GM12878 (cell line): Measurements from ENCODE around the gene DIP2C. TPM values are rescaled to one million over a fixed set of nuclear protein-coding genes. Genes with fewer than 3 reads are reported as not detected.
A peak's percentile ranks its signal among the peaks of the same experiment; 100 is the strongest.

Experiments used
- ATAC-seq: fragments of 200-7000 bp; cut with Tn5 transposase; 3 replicates; pipeline ENCODE4 v1.9.1; 2020; ENCODE audit warnings: mild to moderate bottlenecking, moderate library complexity
- BruUV-seq: library from RNA; stranded (reverse); fragments of 400-500 nt; replicated peaks from 2 replicates; lab custom pipeline; 2021; lab: Mats Ljungman, UMichigan
- CTCF ChIA-PET: fragments of 300-600 bp; sonication (Branson Sonifier 250); formaldehyde crosslinking; extraction: SDS; loops from one replicate; lab custom pipeline; 2021; ENCODE audit warnings: inconsistent platforms; lab: Yijun Ruan, JAX
- POLR2A ChIA-PET: fragments of 350-600 bp; formaldehyde crosslinking; extraction: SDS; loops from one replicate; lab custom pipeline; 2021; ENCODE audit warnings: inconsistent platforms; lab: Charles Lee
- RAD21 ChIA-PET: fragments of 300-600 bp; sonication (Branson Sonifier 250); formaldehyde crosslinking; loops from one replicate; lab custom pipeline; 2023; ENCODE audit warnings: antibody characterized with exemption; ENCODE audit not compliant: unreplicated experiment; lab: Charles Lee
- SMC1A ChIA-PET: fragments of 300-600 bp; sonication (Branson Sonifier 250); formaldehyde crosslinking; loops from one replicate; lab custom pipeline; 2023; ENCODE audit not compliant: unreplicated experiment, uncharacterized antibody; lab: Charles Lee
- DNase-seq: peaks from one replicate; pipeline ENCODE4 v3.0.0-alpha.2; 2011; ENCODE audit warnings: low read depth, low spot score
- FAIRE-seq: peaks from 3 replicates; lab custom pipeline; 2011; peaks lifted over from hg19 to GRCh38; lab: Jason Lieb, UNC
- H2AFZ ChIP-seq: 2 replicates; pipeline ENCODE4 v1.6.0; 2011; ENCODE audit warnings: low read depth, low read length, control low read depth; ENCODE audit not compliant: control insufficient read depth
- H3K27ac ChIP-seq: 2 replicates; pipeline ENCODE4 v1.5.1; 2011; ENCODE audit warnings: control low read depth; ENCODE audit not compliant: control insufficient read depth, insufficient read depth
- H3K27me3 ChIP-seq, 2 experiments: replicated peaks in 1 of 2; 2 replicates each; pipeline versions ENCODE4 v1.6.0 to v1.6.1; 2011; ENCODE audit warnings: low read length in 1 of 2; ENCODE audit not compliant: control insufficient read depth in 2 of 2, insufficient read depth in 2 of 2
- H3K36me3 ChIP-seq, 2 experiments: 2 replicates each; pipeline ENCODE4 v1.5.1; 2011; ENCODE audit warnings: low read length in 1 of 2; ENCODE audit not compliant: control insufficient read depth in 2 of 2, insufficient read depth in 2 of 2
- H3K4me1 ChIP-seq: 2 replicates; pipeline ENCODE4 v1.6.1; 2011; ENCODE audit warnings: mild to moderate bottlenecking, low read length, moderate library complexity, mixed read lengths; ENCODE audit not compliant: control insufficient read depth, insufficient read depth
- H3K4me2 ChIP-seq: 2 replicates; pipeline ENCODE4 v1.6.0; 2011; ENCODE audit warnings: control low read depth; ENCODE audit not compliant: control insufficient read depth, insufficient read depth
- H3K4me3 ChIP-seq: fragments of 200-600 bp; sonication (generic); 2 replicates; pipeline ENCODE4 v1.5.1; 2016
- H3K79me2 ChIP-seq: 2 replicates; pipeline ENCODE4 v1.6.0; 2011; ENCODE audit warnings: low read length; ENCODE audit not compliant: control insufficient read depth, insufficient read depth
- H3K9ac ChIP-seq: 2 replicates; pipeline ENCODE4 v1.8.0; 2011; ENCODE audit warnings: low read length, control low read depth, mixed read lengths; ENCODE audit not compliant: control insufficient read depth, insufficient read depth
- H3K9me3 ChIP-seq: replicated peaks from 3 replicates; pipeline ENCODE4 v1.5.1; 2011; ENCODE audit warnings: mild to moderate bottlenecking, low read length; ENCODE audit not compliant: control insufficient read depth, insufficient read depth
- H4K20me1 ChIP-seq: 2 replicates; pipeline ENCODE4 v1.6.0; 2011; ENCODE audit not compliant: control insufficient read depth, insufficient read depth
- E2F8 ChIP-seq: fragments of 450-650 bp; IDR thresholded peaks from 2 replicates; pipeline ENCODE4 v1.6.1; 2018; ENCODE audit warnings: mild to moderate bottlenecking, low read depth, moderate library complexity; ENCODE audit not compliant: partially characterized antibody
- ELK1 ChIP-seq: IDR thresholded peaks from 2 replicates; pipeline ENCODE4 v1.6.1; 2012; ENCODE audit warnings: low read depth, low read length, improper control_type of control experiment
- MEF2A ChIP-seq: IDR thresholded peaks from 2 replicates; pipeline ENCODE4 v1.6.1; 2011; ENCODE audit warnings: low read depth, mild to moderate bottlenecking, low read length, moderate library complexity; ENCODE audit not compliant: insufficient read depth
- MLLT1 ChIP-seq: fragments of 450-650 bp; IDR thresholded peaks from 2 replicates; pipeline ENCODE4 v1.6.1; 2016; ENCODE audit warnings: mild to moderate bottlenecking
- MTA2 ChIP-seq: fragments of 450-650 bp; IDR thresholded peaks from 2 replicates; pipeline ENCODE4 v1.6.1; 2016; ENCODE audit warnings: low read depth, mild to moderate bottlenecking, moderate library complexity
- MYB ChIP-seq: fragments of 150-350 bp; IDR thresholded peaks from 2 replicates; pipeline ENCODE4 v1.6.1; 2014; ENCODE audit warnings: mild to moderate bottlenecking, low read depth, low read length, borderline replicate concordance
- NR2F1 ChIP-seq: fragments of 450-650 bp; conservative IDR thresholded peaks from 2 replicates; pipeline ENCODE4 v1.6.1; 2017; ENCODE audit warnings: mild to moderate bottlenecking
- NRF1 ChIP-seq: conservative IDR thresholded peaks from 2 replicates; pipeline ENCODE4 v1.6.1; 2011; ENCODE audit warnings: mild to moderate bottlenecking, low read depth, low read length, improper control_type of control experiment
- SP1 ChIP-seq: IDR thresholded peaks from one replicate; pipeline ENCODE4 v1.6.1; 2011; ENCODE audit warnings: low read depth, low read length
- TCF7 ChIP-seq: IDR thresholded peaks from 2 replicates; pipeline ENCODE4 v1.6.1; 2014; ENCODE audit warnings: antibody characterized with exemption, borderline replicate concordance
- ZZZ3 ChIP-seq: IDR thresholded peaks from 2 replicates; pipeline ENCODE4 v1.6.1; 2011; ENCODE audit warnings: low read depth; ENCODE audit not compliant: control insufficient read depth, insufficient read length
- WGBS: methylation state at CpG from one replicate; pipeline ENCODE4 v1.1.6; 2016; ENCODE audit warnings: low lambda C conversion rate; ENCODE audit not compliant: insufficient replicate concordance, insufficient coverage; ENCODE audit errors: missing lambda C conversion rate; 5-methylcytosine and 5-hydroxymethylcytosine counted together
- in situ Hi-C: fragments of 300-500 bp; cut with MboI; formaldehyde crosslinking; loops from 9 replicates; pipeline ENCODE4 v1.14.3; 2018; ENCODE audit warnings: mixed read lengths
- intact Hi-C: fragments of 100-400 bp; cut with micrococcal nuclease; formaldehyde crosslinking; loops from one replicate; pipeline ENCODE4 v1.14.2; 2022; ENCODE audit not compliant: unreplicated experiment
- polyA plus RNA-seq, 11 experiments: library from polyadenylated mRNA; depleted of rRNA in 4 of 11; unstranded in 6 of 11; stranded (reverse) in 5 of 11; fragments of >200 nt; fragmentation: Nextera tagmentation in 4 of 11; fragmentation: Illumina TruSeq in 1 of 11; extraction: Ambion mirVana in 4 of 11; extraction: Trizol in 1 of 11; gene quantifications; 1 replicate in 1 of 11; 2 replicates in 10 of 11; pipeline versions ENCODE4 v1.2.1 to v1.2.3, GENCODE V29; 2011 to 2016; ENCODE audit warnings: inconsistent platforms in 2 of 11, missing spikeins in 2 of 11, low read depth in 1 of 11
- total RNA-seq, 4 experiments: library from RNA; depleted of rRNA in 3 of 4; stranded (reverse); fragments of >200 nt in 3 of 4; fragmentation: Illumina TruSeq in 1 of 4; extraction: Trizol in 1 of 4; gene quantifications; 2 replicates each; pipeline versions ENCODE4 v1.2.1 to v1.2.3, GENCODE V29; 2013 to 2021

DIP2C gene
- total and polyA plus RNA-seq, 10 of the 15 experiments (the other 5 are each of a cell fraction or from before 2014, with no cell fraction given) = 0.01 to 0.10 (median 0.06) TPM

GRCh38 chr10:609262-609658 is 80.2 kb downstream of the DIP2C start:
- ChIA-PET CTCF (no interaction called here), SMC1A (no interaction called here), RAD21 (no interaction called here), POLR2A (no interaction called here)
- in situ Hi-C loops = no loop called here
- H3K9me3 ChIP-seq = no peaks in the 10 kb centered on the region
- ATAC-seq (no peak), FAIRE-seq (no peak), DNase-seq (no peak)
- no peak overlapping the region for H3K4me3 ChIP-seq
- H2AFZ ChIP-seq = no peak overlapping the region
- no peak overlapping the region for H3K4me2 ChIP-seq
- intact Hi-C loops = no loop called here
- H4K20me1 ChIP-seq = no peaks in the 10 kb centered on the region
- no peak for TF ChIP-seq E2F8
- H3K27me3 ChIP-seq = no peaks in the 10 kb centered on the region; a peak in 1 of 4 replicates
- H3K36me3 ChIP-seq = no peaks in the 10 kb centered on the region
- no peak overlapping the region for H3K27ac ChIP-seq
- no peak overlapping the region for H3K9ac ChIP-seq
- BruUV-seq = no TSS peak
- H3K4me1 ChIP-seq = no peaks in the 10 kb centered on the region
- no peaks in the 10 kb centered on the region for H3K79me2 ChIP-seq

- CTCF ChIA-PET = no interaction called here
- BruUV-seq = no TSS peak
- WGBS = 47% methylated on average over 5 of the region's 5 CpGs
- TF ChIP-seq NRF1 (no peak), MYB (no peak), ZZZ3 (no peak), NR2F1 (no peak), MEF2A (no peak), MTA2 (no peak), TCF7 (no peak), SP1 (no peak), MLLT1 (no peak), ELK1 (no peak)
Observed at GRCh38 chr10:608331-609261, 80.9 kb downstream of the DIP2C start.

More at GRCh38 chr10:608331-609261, 80.9 kb downstream of the DIP2C start:
- DNase-seq = peak; percentile 100
- Histone ChIP-seq H3K36me3 (no peaks in the 10 kb centered on the region), H3K9me3 (no peaks in the 10 kb centered on the region), H3K4me2 (no peak overlapping the region), H2AFZ (no peak overlapping the region), H3K4me3 (no peak overlapping the region), H3K4me1 (no peaks in the 10 kb centered on the region), H3K79me2 (no peaks in the 10 kb centered on the region), H3K27ac (no peak overlapping the region), H3K9ac (no peak overlapping the region), H3K27me3 (no peaks in the 10 kb centered on the region; a peak in 1 of 4 replicates), H4K20me1 (no peaks in the 10 kb centered on the region)
- RAD21 ChIA-PET = no interaction called here
- POLR2A ChIA-PET = no interaction called here
- no peak for ATAC-seq
- in situ Hi-C loops = no loop called here
- intact Hi-C loops = no loop called here
- SMC1A ChIA-PET = no interaction called here
- no peak for FAIRE-seq
